HFF-Myc (cell line): Measurements from ENCODE around the gene ATP2C2.

Experiments
- DNase-seq: peaks from one replicate; pipeline ENCODE4 v3.0.0-alpha.2; 2011; ENCODE audit warnings: low read depth; ENCODE audit errors: extremely low read depth
- H3K4me3 ChIP-seq: replicated peaks from 2 replicates; pipeline ENCODE4 v1.5.1; 2011; ENCODE audit warnings: low read depth, mild to moderate bottlenecking, control low read depth, low read length
- CTCF ChIP-seq: IDR thresholded peaks from 2 replicates; pipeline ENCODE4 v1.5.1; 2012; ENCODE audit warnings: mild to moderate bottlenecking, low read depth, low read length, control low read depth; ENCODE audit errors: missing control alignments

Gene ATP2C2

GRCh38 chr16:84443166-84443802 is 74.9 kb downstream of the ATP2C2 start:
- TF ChIP-seq CTCF: no peak

GRCh38 chr16:84444476-84444875 is 76.1 kb downstream of the ATP2C2 start:
- TF ChIP-seq CTCF: no peak
- no peak overlapping the region for H3K4me3 ChIP-seq
- no peak for DNase-seq

More at GRCh38 chr16:84443166-84443802, 74.9 kb downstream of the ATP2C2 start:
- no peak for DNase-seq
- H3K4me3 ChIP-seq: no peak overlapping the region

GRCh38 chr16:84446084-84446483 is 77.7 kb downstream of the ATP2C2 start:
- TF ChIP-seq CTCF: no peak
- H3K4me3 ChIP-seq: no peak overlapping the region
- no peak for DNase-seq

- H3K4me3 ChIP-seq: no peak overlapping the region
- DNase-seq: no peak
- no peak for TF ChIP-seq CTCF
These were observed 78.5 kb downstream of the ATP2C2 start for GRCh38 chr16:84446596-84447392.

GRCh38 chr16:84448444-84448843 is 80.1 kb downstream of the ATP2C2 start:
- TF ChIP-seq CTCF: no peak
- no peak for DNase-seq

GRCh38 chr16:84449156-84450140 is 81.1 kb downstream of the ATP2C2 start:
- no peak overlapping the region for H3K4me3 ChIP-seq
- no peak for DNase-seq
- no peak for TF ChIP-seq CTCF

More at GRCh38 chr16:84448444-84448843, 80.1 kb downstream of the ATP2C2 start:
- H3K4me3 ChIP-seq: no peak overlapping the region
